Keratinocyte (primary cell): ENCODE results near the gene TSHZ2. TPM values are rescaled to one million over a fixed set of nuclear protein-coding genes. Genes with fewer than 3 reads are reported as not detected.

ENCODE experiments used
- DNase-seq: peaks from one replicate; pipeline ENCODE4 v3.0.0-alpha.2; 2011; ENCODE audit warnings: low read depth, missing footprints, low spot score
- FAIRE-seq: peaks from 2 replicates; lab custom pipeline; 2011; peaks lifted over from hg19 to GRCh38; lab: Jason Lieb, UNC
- H2AFZ ChIP-seq: 2 replicates; pipeline ENCODE4 v1.6.0; 2012; ENCODE audit warnings: low read length, control low read depth, inconsistent platforms; ENCODE audit not compliant: control insufficient read depth
- H3K27ac ChIP-seq: 2 replicates; pipeline ENCODE4 v1.5.1; 2011; ENCODE audit warnings: low read length; ENCODE audit not compliant: control insufficient read depth, insufficient read depth
- H3K27me3 ChIP-seq: 3 replicates; pipeline ENCODE4 v1.6.0; 2011; ENCODE audit warnings: low read length; ENCODE audit not compliant: control insufficient read depth, insufficient read depth; ENCODE audit errors: extremely low read depth
- H3K36me3 ChIP-seq, 2 experiments: 2 replicates in 1 of 2; 3 replicates in 1 of 2; pipeline ENCODE4 v1.5.1; 2011; ENCODE audit warnings: low read length in 2 of 2, mild to moderate bottlenecking in 1 of 2; ENCODE audit not compliant: control insufficient read depth in 2 of 2, insufficient read depth in 2 of 2; ENCODE audit errors: extremely low read depth in 1 of 2
- H3K4me1 ChIP-seq: 3 replicates; pipeline ENCODE4 v1.5.1; 2011; ENCODE audit warnings: low read length; ENCODE audit not compliant: control insufficient read depth, insufficient read depth; ENCODE audit errors: extremely low read depth
- H3K4me2 ChIP-seq: 3 replicates; pipeline ENCODE4 v1.6.0; 2011; ENCODE audit warnings: low read depth, low read length; ENCODE audit not compliant: control insufficient read depth, insufficient read depth; ENCODE audit errors: extremely low read depth
- H3K4me3 ChIP-seq, 3 experiments: fragments of 200-600 bp in 1 of 3; sonication (generic) in 1 of 3; 2 replicates in 2 of 3; 3 replicates in 1 of 3; pipeline ENCODE4 v1.5.1; 2011 to 2016; ENCODE audit warnings: low read length in 3 of 3, mild to moderate bottlenecking in 3 of 3, control low read depth in 2 of 3, inconsistent platforms in 1 of 3, low read depth in 1 of 3, mixed read lengths in 1 of 3, mixed run types in 1 of 3, moderate library complexity in 1 of 3; ENCODE audit not compliant: control insufficient read depth in 2 of 3, insufficient read depth in 2 of 3; ENCODE audit errors: extremely low read depth in 1 of 3
- H3K79me2 ChIP-seq: 2 replicates; pipeline ENCODE4 v1.6.0; 2012; ENCODE audit warnings: low read length; ENCODE audit not compliant: control insufficient read depth, insufficient read depth
- H3K9ac ChIP-seq: 3 replicates; pipeline ENCODE4 v1.6.0; 2011; ENCODE audit warnings: low read length; ENCODE audit not compliant: control insufficient read depth, insufficient read depth; ENCODE audit errors: extremely low read depth
- H3K9me1 ChIP-seq: 3 replicates; pipeline ENCODE4 v1.6.0; 2011; ENCODE audit warnings: low read length; ENCODE audit not compliant: control insufficient read depth, insufficient read depth; ENCODE audit errors: extremely low read depth
- H3K9me3 ChIP-seq: 2 replicates; pipeline ENCODE4 v1.5.1; 2012; ENCODE audit warnings: low read depth, low read length; ENCODE audit not compliant: control insufficient read depth
- H4K20me1 ChIP-seq: 3 replicates; pipeline ENCODE4 v1.6.0; 2011; ENCODE audit warnings: low read length; ENCODE audit not compliant: control insufficient read depth, insufficient read depth; ENCODE audit errors: extremely low read depth
- EZH2 ChIP-seq: IDR thresholded peaks from one replicate; pipeline ENCODE4 v1.6.1; 2012; ENCODE audit warnings: inconsistent platforms, mild to moderate bottlenecking, low read length, moderate library complexity
- dilution Hi-C: fragments of 300-500 bp; cut with MboI; formaldehyde crosslinking; loops from one replicate; pipeline ENCODE4 v1.7.0; 2020; ENCODE audit warnings: low sequenced_read_pairs; ENCODE audit not compliant: extremely low pct_ligation_motif_present
- polyA plus RNA-seq, 5 experiments: library from polyadenylated mRNA; depleted of rRNA in 3 of 5; stranded (reverse) in 3 of 5; stranded (forward) in 1 of 5; unstranded in 1 of 5; fragments of >200 nt; gene quantifications; 1 replicate in 1 of 5; 2 replicates in 3 of 5; 3 replicates in 1 of 5; pipeline versions ENCODE4 v1.2.1 to v1.2.3, GENCODE V29; 2011 to 2012; ENCODE audit warnings: missing spikeins in 2 of 5, low read depth in 1 of 5, low replicate concordance in 1 of 5
- TF ChIP-seq, protein P1 (sequence below), 3 experiments: IDR thresholded peaks in 1 of 3; conservative IDR thresholded peaks in 1 of 3; optimal IDR thresholded peaks in 1 of 3; 2 replicates in 2 of 3; 3 replicates in 1 of 3; pipeline versions ENCODE3 to v1.5.1; 2011; ENCODE audit warnings: low read length in 3 of 3, mild to moderate bottlenecking in 3 of 3, moderate library complexity in 2 of 3, control low read depth in 1 of 3, inconsistent platforms in 1 of 3; ENCODE audit not compliant: insufficient read depth in 2 of 3; ENCODE audit errors: extremely low read depth in 1 of 3

TSHZ2 gene
- polyA plus RNA-seq, 1 donor (not counting 4 experiments of a cell fraction or from before 2014, with no cell fraction given), result 1.1 TPM

DNA sequence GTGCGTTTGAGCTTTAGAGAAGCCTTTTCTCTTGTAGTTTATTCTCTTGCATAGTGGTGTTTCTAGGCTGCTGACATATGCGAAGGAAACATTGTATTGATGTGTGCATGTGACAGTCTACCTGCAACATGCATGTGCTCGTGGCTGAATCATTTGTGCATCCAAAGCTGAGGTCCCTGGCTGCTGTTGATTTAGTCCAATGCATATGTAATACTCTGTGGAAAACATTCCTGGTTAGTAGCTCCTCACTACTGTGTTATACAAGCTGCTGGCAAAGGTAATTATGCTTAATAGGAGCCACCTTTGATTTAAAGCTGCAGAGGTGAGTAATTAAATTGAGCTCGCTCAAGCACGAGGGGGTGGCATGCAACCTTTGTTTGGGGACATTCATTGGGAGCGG is 24.5 kb downstream of the TSHZ2 start:
- H3K27ac ChIP-seq, result no peak overlapping the region
- no peak overlapping the region for H3K4me3 ChIP-seq
- H4K20me1 ChIP-seq, result no peaks in the 10 kb centered on the region
- no peak for DNase-seq
- no peaks in the 10 kb centered on the region for H3K4me1 ChIP-seq
- H3K4me2 ChIP-seq, result no peak overlapping the region
- no peak for FAIRE-seq
- TF ChIP-seq EZH2, result no peak
- TF ChIP-seq, protein P1, sequence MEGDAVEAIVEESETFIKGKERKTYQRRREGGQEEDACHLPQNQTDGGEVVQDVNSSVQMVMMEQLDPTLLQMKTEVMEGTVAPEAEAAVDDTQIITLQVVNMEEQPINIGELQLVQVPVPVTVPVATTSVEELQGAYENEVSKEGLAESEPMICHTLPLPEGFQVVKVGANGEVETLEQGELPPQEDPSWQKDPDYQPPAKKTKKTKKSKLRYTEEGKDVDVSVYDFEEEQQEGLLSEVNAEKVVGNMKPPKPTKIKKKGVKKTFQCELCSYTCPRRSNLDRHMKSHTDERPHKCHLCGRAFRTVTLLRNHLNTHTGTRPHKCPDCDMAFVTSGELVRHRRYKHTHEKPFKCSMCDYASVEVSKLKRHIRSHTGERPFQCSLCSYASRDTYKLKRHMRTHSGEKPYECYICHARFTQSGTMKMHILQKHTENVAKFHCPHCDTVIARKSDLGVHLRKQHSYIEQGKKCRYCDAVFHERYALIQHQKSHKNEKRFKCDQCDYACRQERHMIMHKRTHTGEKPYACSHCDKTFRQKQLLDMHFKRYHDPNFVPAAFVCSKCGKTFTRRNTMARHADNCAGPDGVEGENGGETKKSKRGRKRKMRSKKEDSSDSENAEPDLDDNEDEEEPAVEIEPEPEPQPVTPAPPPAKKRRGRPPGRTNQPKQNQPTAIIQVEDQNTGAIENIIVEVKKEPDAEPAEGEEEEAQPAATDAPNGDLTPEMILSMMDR (optimal IDR thresholded peaks at IDR 0.05 in 1 of 3, IDR thresholded peaks at IDR 0.05 in 1 of 3, conservative IDR thresholded peaks at IDR 0.05 in 1 of 3; ENCODE audit: extremely low read depth in 1 of 3, insufficient read depth in 2 of 3, low read length in 3 of 3), result no peak
- no peak overlapping the region for H2AFZ ChIP-seq
- H3K27me3 ChIP-seq, result no peaks in the 10 kb centered on the region
- H3K36me3 ChIP-seq, result no peaks in the 10 kb centered on the region
- no peak overlapping the region for H3K9ac ChIP-seq
- no peaks in the 10 kb centered on the region for H3K79me2 ChIP-seq
- H3K9me3 ChIP-seq, result no peaks in the 10 kb centered on the region
- dilution Hi-C loops, result no loop called here
- H3K9me1 ChIP-seq, result no peaks in the 10 kb centered on the region

DNA sequence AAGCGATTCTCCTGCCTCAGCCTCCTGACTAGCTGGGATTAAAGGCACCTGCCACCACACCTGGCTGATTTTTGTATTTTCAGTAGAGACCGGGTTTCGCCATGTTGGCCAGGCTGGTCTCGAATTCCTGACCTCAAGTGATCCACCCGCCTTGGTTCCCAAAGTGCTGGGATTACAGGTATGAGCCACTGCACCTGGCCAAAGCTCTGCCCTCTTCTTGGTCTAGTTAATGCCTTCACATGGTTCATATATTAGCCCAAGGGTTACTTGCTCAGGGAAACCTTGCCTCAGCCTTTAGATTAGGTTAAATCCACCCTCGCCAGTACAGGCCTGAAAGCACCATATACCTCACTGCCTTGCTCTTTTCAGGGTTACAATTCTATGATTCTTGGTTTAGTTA is 26.1 kb downstream of the TSHZ2 start:
- TF ChIP-seq, protein P1 (optimal IDR thresholded peaks at IDR 0.05 in 1 of 3, IDR thresholded peaks at IDR 0.05 in 1 of 3, conservative IDR thresholded peaks at IDR 0.05 in 1 of 3; ENCODE audit: extremely low read depth in 1 of 3, insufficient read depth in 2 of 3, low read length in 3 of 3), result no peak
- Histone ChIP-seq H4K20me1 (no peaks in the 10 kb centered on the region), H3K36me3 (no peaks in the 10 kb centered on the region), H3K27me3 (no peaks in the 10 kb centered on the region), H3K9ac (no peak overlapping the region), H3K4me3 (no peak overlapping the region), H3K4me1 (no peaks in the 10 kb centered on the region), H3K9me1 (no peaks in the 10 kb centered on the region), H3K9me3 (no peaks in the 10 kb centered on the region), H2AFZ (no peak overlapping the region), H3K4me2 (no peak overlapping the region), H3K27ac (no peak overlapping the region), H3K79me2 (no peaks in the 10 kb centered on the region)
- DNase-seq (no peak), FAIRE-seq (no peak)
- dilution Hi-C loops, result no loop called here
